GM19043 (cell line): Measurements from ENCODE around the gene YWHAB.

Source experiments
- ATAC-seq: cut with Tn5 transposase; IDR thresholded peaks from one replicate; pipeline ENCODE4 v1.9.1; 2021; ENCODE audit warnings: low read depth; ENCODE audit not compliant: unreplicated experiment

YWHAB gene

DNA sequence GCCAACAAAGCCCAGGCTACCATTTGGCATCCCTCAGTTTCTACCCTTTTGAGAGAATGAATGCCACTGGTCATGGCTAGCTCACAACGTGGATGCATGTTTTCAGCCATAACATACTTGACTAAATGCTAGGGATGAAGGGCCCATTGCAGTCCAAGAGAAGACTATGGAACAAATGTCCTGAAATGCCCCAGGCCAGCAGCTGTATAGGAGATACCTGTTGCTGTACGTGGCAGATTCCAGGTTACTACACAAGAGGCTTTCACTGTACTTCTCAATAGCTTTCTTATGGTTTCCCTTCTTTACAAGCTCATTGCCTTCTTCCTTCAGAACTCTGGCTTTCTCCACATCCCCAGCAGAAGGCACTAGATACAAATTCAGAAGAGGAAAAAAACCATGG lies 63.0 kb downstream of the YWHAB start:
- ATAC-seq, result no peak

GRCh38 chr20:44950368-44950767 lies 64.9 kb downstream of the YWHAB start:
- ATAC-seq, result no peak

DNA sequence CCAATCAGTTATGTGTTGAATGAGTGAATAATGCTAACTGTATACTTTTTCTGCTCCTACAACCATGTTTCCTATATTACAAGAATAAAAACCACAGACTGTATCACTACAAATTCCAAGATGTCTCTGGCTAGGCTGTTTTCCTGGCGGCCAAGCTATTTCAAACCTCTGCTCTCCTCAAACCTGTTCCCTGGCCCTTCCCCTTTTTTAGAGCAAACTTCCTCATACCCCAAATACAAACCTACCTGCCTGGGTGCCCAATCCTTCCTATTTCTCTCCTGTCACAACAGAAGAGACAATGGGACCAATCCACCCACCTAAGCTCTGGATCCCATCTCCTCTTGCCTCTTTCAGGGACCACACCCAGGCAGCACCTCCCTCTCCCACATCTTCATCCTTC lies 67.2 kb downstream of the YWHAB start:
- ATAC-seq, result no peak

DNA sequence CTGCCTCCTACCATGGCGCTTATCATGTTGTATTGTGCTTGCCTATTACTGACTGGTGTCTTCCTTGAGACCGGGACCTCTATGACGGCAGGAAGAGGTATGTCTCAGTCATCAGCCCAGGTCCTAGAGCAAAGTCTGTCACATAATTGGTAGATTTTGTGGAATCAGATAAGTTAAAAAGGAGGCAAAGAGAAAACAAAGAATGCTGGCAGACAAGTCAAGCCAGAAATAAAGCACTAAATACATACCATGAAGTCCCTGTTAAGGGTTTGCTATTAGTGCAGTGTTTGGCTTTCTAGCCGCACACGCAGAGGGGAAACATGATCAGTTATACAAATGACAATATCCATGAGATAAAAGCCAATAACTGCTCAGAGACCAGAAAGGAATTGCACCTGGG lies 68.7 kb downstream of the YWHAB start:
- no peak for ATAC-seq

DNA sequence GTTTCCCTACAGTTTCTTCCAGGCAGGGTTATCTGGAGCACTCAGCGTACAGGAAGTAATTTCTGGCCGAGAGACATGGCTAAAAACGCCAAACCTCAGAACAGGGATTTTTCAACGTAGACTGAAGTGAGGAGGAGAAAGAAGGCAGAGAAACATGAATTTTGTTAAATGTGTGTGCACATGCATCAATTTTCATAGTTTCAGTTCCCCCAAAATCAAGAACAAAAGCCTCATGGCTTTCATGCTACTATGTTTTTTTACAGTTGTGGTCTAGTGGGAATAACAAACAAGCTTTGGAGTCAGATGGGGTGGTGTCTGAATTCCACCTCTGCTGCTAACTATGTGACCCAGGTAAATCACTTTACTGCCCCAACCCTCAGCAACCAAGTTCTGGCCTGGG lies 69.8 kb downstream of the YWHAB start:
- no peak for ATAC-seq

DNA sequence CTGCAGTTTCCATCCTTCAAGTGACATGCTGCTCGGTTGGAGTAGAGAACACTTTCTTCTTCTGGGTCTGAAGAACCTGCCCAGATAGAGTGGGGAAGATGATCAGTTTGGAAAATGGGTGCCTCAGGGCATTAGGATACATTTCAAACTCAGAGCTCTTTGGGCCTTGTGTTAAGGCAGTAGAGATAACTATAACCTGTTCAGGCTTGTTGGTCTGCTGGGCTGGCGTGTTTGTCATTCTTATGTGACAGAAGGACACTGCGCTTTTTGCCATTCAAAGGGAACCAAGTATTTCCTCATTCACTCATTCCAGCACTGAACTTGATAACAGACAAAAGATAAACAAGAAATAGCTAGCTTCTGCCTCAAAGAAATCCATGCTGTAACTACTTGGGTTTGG lies 70.9 kb downstream of the YWHAB start:
- no peak for ATAC-seq
